Skeletal muscle satellite cell (primary cell): ENCODE results near the gene RSPH9.
A peak's percentile ranks its signal among the peaks of the same experiment; 100 is the strongest.
"Not testable (repeated sequence)": the region's sequence is repeated elsewhere in the genome, so short reads cannot be mapped to it uniquely, and the experiment has no call there.

Experiments used
- H3K27me3 ChIP-seq: 2 replicates; pipeline ENCODE4 v1.7.0; 2013; ENCODE audit warnings: low read length; ENCODE audit not compliant: control insufficient read depth, insufficient read depth
- H3K36me3 ChIP-seq: 2 replicates; pipeline ENCODE4 v1.7.0; 2013; ENCODE audit warnings: mild to moderate bottlenecking, control low read depth, low read length; ENCODE audit not compliant: insufficient read depth
- H3K4me1 ChIP-seq: 2 replicates; pipeline ENCODE4 v1.7.0; 2013; ENCODE audit warnings: low read length; ENCODE audit not compliant: control insufficient read depth, insufficient read depth
- H3K4me2 ChIP-seq: 2 replicates; pipeline ENCODE4 v1.7.0; 2013; ENCODE audit warnings: mild to moderate bottlenecking, low read length
- H3K4me3 ChIP-seq: 2 replicates; pipeline ENCODE4 v1.7.0; 2013; ENCODE audit warnings: low read length
- H3K9ac ChIP-seq: 2 replicates; pipeline ENCODE4 v1.7.0; 2013; ENCODE audit warnings: mild to moderate bottlenecking, low read depth, low read length, moderate library complexity
- H3K9me3 ChIP-seq: replicated peaks from 2 replicates; pipeline ENCODE4 v1.7.0; 2013; ENCODE audit warnings: mild to moderate bottlenecking, control low read depth, low read length

RSPH9 gene

DNA sequence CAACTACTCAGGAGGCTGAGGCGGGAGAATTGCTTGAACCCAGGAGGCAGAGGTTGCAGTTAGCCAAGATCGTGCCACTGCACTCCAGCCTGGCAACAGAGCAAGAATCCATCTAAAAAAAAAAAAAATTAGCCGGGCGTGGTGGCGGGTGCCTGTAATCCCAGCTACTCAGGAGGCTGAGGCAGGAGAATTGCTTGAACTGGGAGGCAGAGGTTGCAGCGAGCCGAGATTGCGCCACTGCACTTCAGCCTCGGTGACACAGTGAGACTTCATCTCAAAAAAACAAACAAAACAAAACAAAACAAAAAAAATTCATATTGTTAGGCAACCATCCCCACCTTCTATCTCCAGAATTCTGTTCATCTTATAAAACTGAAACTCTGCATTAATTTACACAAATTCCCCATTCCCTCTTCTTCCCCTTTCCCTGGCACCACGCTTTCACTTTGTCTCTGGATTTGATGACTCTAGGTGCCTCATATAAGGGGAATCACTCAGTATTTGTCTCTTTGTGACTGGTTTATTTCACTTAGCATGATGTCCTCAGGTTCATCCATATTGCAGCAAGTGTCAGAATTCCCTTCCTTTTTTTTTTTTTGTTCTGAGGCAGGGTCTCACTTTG is 56.2 kb downstream of the RSPH9 start:
- not testable (repeated sequence) for H3K9me3 ChIP-seq, H3K4me2 ChIP-seq, H3K36me3 ChIP-seq, H3K4me3 ChIP-seq, H3K9ac ChIP-seq, H3K27me3 ChIP-seq
- peaks cover 34% of the 10 kb centered on the region for H3K4me1 ChIP-seq

DNA sequence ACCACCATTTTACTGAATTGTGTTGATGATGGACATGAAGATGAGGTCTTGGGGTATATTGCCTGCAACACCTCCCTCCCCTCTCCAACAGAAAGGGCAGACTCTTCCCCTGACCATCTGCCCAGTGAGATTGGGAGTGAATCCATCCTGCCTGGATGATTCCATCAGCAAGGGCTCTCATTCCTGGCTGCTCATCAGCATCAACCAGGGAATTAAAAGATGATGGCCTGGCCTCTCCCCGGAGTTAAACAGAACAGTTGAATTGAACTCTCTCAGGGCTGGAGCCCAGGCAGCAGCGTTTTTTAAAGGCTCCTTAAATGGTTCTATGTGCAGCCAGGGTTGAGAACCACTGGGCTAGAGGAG is 57.3 kb downstream of the RSPH9 start:
- H3K9ac ChIP-seq = peak overlapping the region; percentile 56
- peak overlapping the region; percentile 33 for H3K4me3 ChIP-seq
- H3K4me2 ChIP-seq = peak overlapping the region; percentile 70
- H3K9me3 ChIP-seq = no peaks in the 10 kb centered on the region
- H3K4me1 ChIP-seq = peaks cover 38% of the 10 kb centered on the region
- H3K27me3 ChIP-seq = peaks cover 10% of the 10 kb centered on the region
- H3K36me3 ChIP-seq = no peaks in the 10 kb centered on the region

DNA sequence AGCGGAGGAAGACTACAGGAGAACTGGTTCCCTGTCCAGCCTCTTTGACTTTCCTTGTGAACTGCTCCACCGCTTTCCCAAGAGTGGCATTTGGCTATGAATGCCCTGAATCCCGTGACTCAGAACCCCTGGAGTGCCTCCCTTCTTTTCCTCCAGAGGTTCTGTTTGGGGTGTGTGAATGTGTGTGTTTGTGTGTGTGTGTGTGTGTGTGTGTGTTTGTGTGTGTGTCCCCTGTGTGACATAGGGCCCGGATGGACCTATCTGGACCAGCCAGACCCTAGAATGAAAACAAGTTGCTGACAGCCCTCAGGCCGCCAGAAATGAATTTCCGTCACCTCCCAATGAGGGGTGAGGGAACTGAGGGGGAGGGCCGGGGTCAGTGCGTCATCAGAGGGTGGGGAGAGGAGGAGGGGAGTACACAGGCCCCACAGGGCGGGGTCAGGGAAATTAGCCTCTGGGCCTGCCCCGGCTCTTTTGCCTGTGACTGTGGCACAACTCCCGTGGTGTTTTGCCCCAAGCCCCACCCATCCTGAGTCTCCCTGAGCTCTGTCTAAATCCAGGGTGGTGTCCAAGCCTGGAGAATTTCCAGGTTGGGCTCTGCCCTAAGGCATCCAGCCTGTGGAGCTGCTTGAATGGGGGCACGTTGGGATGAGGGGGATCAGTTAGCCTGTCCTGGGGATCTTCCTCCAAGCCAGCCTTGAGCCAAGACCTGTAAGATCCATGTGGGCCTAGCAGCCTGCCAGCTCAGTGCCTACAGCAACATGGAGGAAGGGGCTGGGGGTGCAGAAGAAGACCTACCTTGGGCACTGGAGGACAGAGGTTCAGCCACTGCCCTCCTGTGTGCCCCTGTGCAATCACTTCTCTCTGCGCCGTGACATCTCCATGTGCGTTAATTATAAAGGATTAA is 58.0 kb downstream of the RSPH9 start:
- H3K27me3 ChIP-seq = peaks cover 10% of the 10 kb centered on the region
- peak overlapping the region; percentile 33 for H3K4me3 ChIP-seq
- no peaks in the 10 kb centered on the region for H3K36me3 ChIP-seq
- peak overlapping the region; percentile 70 for H3K4me2 ChIP-seq
- no peaks in the 10 kb centered on the region for H3K9me3 ChIP-seq
- H3K9ac ChIP-seq = peak overlapping the region; percentile 56
- peaks cover 38% of the 10 kb centered on the region for H3K4me1 ChIP-seq

DNA sequence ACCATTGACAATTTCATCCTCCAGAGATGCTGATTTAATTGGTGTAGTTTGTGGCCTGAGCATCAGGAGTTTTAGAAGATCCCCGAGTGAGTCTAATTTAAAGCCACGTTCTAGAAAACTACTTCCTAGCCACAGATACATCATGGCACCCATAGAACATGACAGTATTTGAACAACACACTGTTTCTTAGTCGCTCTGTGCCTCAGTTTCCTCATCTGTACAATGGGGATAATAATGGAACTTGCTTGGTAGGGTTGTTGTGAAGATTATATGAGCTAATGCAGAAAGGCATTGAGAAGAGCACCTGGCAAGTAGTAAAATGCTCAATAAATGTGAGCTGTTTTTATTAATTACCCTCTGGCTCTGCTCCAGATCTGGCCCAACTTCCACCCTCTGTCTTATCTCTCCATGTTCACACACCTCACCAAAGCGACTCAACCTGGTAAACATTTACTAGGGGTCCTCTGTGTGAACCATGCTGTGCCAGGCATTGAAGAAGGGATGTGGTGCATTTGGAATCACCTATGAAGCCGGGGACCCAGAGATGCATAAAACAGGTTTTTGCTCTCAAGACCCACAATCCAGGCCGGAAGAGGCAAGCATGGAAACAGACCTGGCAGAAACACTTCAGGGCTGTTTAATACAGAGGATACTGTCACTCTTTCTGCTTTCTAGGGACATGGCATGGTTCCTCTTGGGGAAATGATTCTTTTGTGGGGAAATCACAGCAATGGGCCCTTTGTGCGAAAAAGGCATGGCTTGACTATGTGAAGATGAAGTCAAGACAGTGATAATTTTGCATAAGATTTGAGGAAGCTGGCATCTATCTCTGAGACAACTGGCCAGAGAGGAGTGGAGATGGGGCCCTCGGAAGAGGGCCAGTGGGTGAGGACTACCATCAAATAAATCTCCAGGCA is 58.9 kb downstream of the RSPH9 start:
- no peak overlapping the region for H3K4me3 ChIP-seq
- no peaks in the 10 kb centered on the region for H3K9me3 ChIP-seq
- no peak overlapping the region for H3K9ac ChIP-seq
- H3K36me3 ChIP-seq = no peaks in the 10 kb centered on the region
- H3K27me3 ChIP-seq = peaks cover 10% of the 10 kb centered on the region
- peaks cover 38% of the 10 kb centered on the region for H3K4me1 ChIP-seq
- H3K4me2 ChIP-seq = peak overlapping the region; percentile 70

DNA sequence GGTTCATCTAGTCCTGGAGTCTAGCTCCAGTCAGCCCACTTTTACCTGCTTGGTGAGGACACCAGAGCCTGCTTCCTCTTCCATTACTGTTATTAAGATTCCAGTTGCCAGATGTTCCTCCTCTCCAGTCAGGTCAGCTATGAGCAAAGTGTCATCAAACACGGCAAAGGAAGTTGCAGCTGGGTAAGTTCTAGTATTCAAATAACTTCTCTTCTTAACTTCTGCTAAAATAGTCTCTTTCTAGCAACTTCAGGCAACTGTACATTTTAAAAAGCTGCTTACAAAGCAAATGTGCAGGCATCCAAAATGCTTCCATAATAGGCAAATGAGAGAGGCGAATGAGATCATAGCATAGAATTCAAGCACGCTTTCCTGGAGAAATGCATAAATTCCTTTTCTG is 61.2 kb downstream of the RSPH9 start:
- Histone ChIP-seq H3K4me3 (no peak overlapping the region), H3K4me2 (no peak overlapping the region), H3K9me3 (no peaks in the 10 kb centered on the region), H3K36me3 (no peaks in the 10 kb centered on the region), H3K9ac (no peak overlapping the region), H3K27me3 (peaks cover 16% of the 10 kb centered on the region), H3K4me1 (peaks cover 37% of the 10 kb centered on the region)

DNA sequence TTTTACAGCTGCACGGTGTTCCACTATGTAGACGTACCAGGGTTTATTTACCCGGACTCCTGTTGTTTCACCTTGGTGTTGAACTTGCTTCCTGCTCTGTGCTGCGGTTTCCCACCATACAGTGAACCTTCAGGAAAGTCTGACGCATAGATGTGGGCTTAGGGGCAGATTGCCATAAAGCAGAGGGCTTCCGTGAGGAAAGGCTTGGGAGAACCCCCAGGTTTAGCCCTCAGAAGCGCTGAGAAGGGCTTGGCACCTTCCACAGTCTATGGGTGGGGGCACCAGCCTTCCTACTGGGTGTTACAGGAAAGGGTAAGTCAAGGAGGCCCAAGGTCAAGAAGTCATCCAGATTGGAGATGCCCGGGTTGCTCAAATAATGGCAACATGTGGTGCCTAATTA is 62.0 kb downstream of the RSPH9 start:
- H3K9ac ChIP-seq = no peak overlapping the region

DNA sequence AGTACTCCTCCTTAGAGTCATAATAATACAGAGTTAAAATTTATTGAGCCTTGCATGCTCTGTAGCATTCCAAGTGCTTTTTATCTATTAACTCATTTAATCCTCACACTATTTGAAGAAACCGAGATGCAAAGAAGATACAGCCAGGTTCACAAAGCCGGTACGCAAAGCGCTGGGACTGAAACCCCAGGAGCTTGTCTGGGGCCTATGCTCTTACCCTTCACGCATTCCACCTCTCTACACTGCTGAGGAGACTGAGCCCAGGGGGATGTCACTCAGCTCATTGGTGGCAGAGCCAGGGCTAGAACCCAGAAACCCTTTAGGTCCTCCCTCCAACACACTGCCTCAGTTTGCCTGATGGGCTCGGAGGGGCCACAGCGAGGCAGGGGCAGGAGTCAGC is 62.4 kb downstream of the RSPH9 start:
- no peak overlapping the region for H3K9ac ChIP-seq
- H3K4me3 ChIP-seq = no peak overlapping the region
- H3K4me1 ChIP-seq = peaks cover 31% of the 10 kb centered on the region
- H3K27me3 ChIP-seq = peaks cover 28% of the 10 kb centered on the region
- no peak overlapping the region for H3K4me2 ChIP-seq
- H3K36me3 ChIP-seq = no peaks in the 10 kb centered on the region
- H3K9me3 ChIP-seq = no peaks in the 10 kb centered on the region

More for the DNA sequence above, 62.0 kb downstream of the RSPH9 start:
- no peaks in the 10 kb centered on the region for H3K36me3 ChIP-seq
- H3K27me3 ChIP-seq = peaks cover 24% of the 10 kb centered on the region
- H3K4me2 ChIP-seq = no peak overlapping the region
- H3K9me3 ChIP-seq = no peaks in the 10 kb centered on the region
- peaks cover 35% of the 10 kb centered on the region for H3K4me1 ChIP-seq
- H3K4me3 ChIP-seq = no peak overlapping the region

DNA sequence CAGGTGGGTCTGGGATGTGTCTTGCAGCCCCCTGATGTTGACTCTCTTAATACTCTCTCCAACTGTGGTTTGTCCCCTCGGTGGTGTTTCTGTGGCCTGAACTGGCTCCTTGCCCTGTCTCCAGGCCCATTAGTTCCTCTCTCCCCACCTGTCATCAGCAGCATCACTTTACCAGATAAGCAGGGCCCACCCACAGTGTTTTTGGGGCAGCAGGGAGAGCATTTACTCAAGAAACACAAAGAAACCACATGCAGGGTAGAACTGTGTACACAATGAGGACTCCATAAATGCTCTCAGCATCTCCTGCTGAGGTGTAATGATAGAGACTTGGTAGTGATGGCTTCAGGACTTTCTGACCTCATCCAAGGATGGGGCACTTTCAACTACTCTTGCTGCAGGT is 62.9 kb downstream of the RSPH9 start:
- H3K4me1 ChIP-seq = peaks cover 26% of the 10 kb centered on the region
- H3K9ac ChIP-seq = no peak overlapping the region
- H3K4me2 ChIP-seq = no peak overlapping the region
- H3K9me3 ChIP-seq = no peaks in the 10 kb centered on the region
- H3K27me3 ChIP-seq = peaks cover 32% of the 10 kb centered on the region
- no peaks in the 10 kb centered on the region for H3K36me3 ChIP-seq
- H3K4me3 ChIP-seq = no peak overlapping the region

DNA sequence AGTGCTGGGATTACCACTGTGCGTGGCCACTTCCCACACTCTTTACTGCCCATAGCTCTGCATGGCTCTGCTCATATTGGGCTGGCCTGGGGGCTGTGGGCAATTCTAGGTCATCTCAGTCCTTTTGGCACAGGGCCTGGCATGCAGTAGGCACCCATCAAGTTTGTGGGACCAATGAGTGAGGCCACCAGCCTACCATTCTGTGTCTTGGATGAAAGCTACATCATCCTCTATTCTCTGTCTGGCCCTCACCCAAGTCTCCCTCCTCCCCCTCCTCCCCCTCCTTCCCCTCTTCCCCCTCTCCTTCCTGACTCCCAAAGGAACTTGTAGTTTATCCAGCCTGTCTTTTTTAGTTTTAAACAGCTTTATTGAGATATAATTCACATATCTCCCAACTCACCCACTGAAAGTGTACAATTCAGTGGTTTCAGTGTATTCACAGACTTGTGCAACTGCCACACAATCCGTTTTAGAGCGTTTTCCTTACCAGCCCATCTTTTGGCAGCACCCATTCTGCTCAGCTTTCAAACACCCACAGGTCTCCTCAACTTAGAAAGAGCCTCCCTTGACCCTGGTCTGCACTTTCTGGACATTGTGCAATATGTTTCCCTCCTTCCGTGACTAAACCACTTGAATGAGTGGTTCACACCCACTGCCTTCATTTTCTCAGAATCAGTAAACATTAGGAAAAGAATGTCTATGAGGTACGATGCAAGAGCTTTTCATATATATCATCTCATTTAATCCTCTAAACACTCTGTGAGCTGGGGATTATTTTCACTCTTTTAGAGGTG is 64.2 kb downstream of the RSPH9 start:
- no peak overlapping the region for H3K4me3 ChIP-seq
- no peak overlapping the region for H3K9ac ChIP-seq
- no peaks in the 10 kb centered on the region for H3K9me3 ChIP-seq
- peak overlapping the region; percentile 7 for H3K4me2 ChIP-seq
- no peaks in the 10 kb centered on the region for H3K36me3 ChIP-seq
- peaks cover 18% of the 10 kb centered on the region for H3K4me1 ChIP-seq
- H3K27me3 ChIP-seq = peaks cover 38% of the 10 kb centered on the region

DNA sequence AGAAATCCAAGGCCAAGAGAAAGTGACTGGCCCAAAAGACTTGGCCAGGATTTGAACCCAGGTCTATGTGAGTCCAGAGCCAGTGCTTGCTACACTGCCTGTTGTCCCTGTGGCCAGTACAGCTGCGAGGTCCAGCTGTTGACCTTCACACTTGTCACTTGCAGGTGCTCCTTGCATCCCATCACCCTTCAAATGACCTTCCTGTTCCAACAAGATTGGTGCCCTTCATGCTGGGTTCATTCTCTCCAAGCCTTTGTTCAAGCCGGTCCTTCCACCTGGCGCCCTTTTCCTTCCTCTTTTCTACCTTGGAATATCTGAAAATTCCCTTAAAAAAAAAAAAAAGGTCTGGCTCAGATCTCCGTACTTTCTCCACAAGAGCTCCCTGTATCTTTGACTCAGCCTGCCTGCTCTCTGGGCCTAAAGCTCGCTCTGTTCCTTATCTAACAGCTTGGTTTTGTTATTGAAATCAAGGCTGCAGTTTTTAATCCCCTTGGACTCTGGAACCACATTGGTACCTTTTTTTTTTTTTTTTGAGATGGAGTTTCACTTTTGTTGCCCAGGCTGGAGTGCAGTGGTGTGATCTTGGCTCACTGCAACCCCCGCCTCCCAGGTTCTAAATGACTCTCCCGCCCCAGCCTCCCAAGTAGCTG is 64.9 kb downstream of the RSPH9 start:
- Histone ChIP-seq H3K4me3 (no peak overlapping the region), H3K9ac (no peak overlapping the region), H3K36me3 (no peaks in the 10 kb centered on the region), H3K4me2 (peak overlapping the region; percentile 7), H3K27me3 (peaks cover 41% of the 10 kb centered on the region), H3K9me3 (no peaks in the 10 kb centered on the region), H3K4me1 (peaks cover 18% of the 10 kb centered on the region)
